ENCODE results near the gene VAC14.

Gene VAC14

DNA sequence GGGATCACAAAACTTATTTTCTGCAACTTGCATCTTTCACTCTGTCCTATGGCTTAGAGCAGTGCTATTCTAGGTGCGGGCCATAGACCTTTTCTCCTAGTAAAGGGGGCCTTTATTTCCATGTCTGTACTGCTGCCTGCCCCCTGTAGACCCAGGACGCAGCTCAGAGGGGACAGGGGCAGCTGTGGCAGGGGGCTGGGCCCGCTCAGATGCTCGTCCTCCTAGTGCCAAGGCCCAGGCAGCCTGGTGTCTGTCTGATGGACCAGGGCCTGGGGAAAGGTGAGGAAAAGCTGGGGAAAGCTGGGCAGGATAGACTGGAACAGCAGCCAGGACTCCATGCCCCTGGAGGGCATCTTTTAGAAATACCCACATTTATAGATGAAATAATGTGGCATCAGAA, 25.6 kb downstream of the VAC14 start:
- Histone ChIP-seq H2AFZ (ENCODE audit: low read length) (no peak overlapping the region), H3K79me2 (ENCODE audit: insufficient read depth, low read length) (no peaks in the 10 kb centered on the region), H3K4me3 (ENCODE audit: low read depth, low read length, poor library complexity, severe bottlenecking) (no peak overlapping the region), H3K9ac (ENCODE audit: low read length) (no peak overlapping the region), H3K4me2 (ENCODE audit: low read length) (no peak overlapping the region), H3K27me3 (ENCODE audit: insufficient read depth, low read length) (no peaks in the 10 kb centered on the region), H3K9me3 (ENCODE audit: low read length) (no peaks in the 10 kb centered on the region), H3K27ac (ENCODE audit: low read depth, low read length, poor library complexity, severe bottlenecking) (no peak overlapping the region), H3F3A (ENCODE audit: insufficient read depth, low read length) (no peaks in the 10 kb centered on the region), H3K36me3 (ENCODE audit: insufficient read depth, low read length) (peaks cover 38% of the 10 kb centered on the region), H3K4me1 (ENCODE audit: insufficient read depth, low read length, severe bottlenecking) (no peaks in the 10 kb centered on the region), H3K9me2 (ENCODE audit: low read depth, low read length) (no peaks in the 10 kb centered on the region), H4K20me1 (ENCODE audit: insufficient read depth, low read length) (no peaks in the 10 kb centered on the region)
- TF ChIP-seq EZH2 (IDR thresholded peaks at IDR 0.05; ENCODE audit: borderline replicate concordance, low read length) (no peak), CTCF (IDR thresholded peaks at IDR 0.05; ENCODE audit: low read length) (no peak)

DNA sequence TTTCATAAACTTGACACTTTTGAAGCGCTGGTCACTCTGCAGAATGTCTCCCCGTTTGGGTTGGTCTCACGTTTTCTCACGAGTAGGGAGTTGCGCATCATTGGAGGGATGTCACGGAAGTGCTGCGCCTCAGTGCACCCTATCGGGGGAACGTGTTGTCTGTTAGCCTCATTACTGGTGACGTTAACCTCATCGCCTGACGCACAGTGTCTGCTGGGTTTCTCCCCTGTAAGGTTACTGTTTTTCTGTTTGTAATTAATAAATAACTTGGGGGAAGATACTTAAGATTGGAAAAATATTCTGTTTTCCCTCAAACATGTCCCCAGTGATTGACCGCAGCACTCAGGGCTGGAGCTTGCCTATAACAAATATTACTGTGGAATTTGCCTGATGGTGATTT, 26.7 kb downstream of the VAC14 start:
- H3K27me3 ChIP-seq (ENCODE audit: insufficient read depth, low read length), result no peaks in the 10 kb centered on the region
- no peaks in the 10 kb centered on the region for H3F3A ChIP-seq (ENCODE audit: insufficient read depth, low read length)
- H3K27ac ChIP-seq (ENCODE audit: low read depth, low read length, poor library complexity, severe bottlenecking), result no peak overlapping the region
- no peak overlapping the region for H3K9ac ChIP-seq (ENCODE audit: low read length)
- H3K4me1 ChIP-seq (ENCODE audit: insufficient read depth, low read length, severe bottlenecking), result no peaks in the 10 kb centered on the region
- no peak overlapping the region for H2AFZ ChIP-seq (ENCODE audit: low read length)
- no peak overlapping the region for H3K4me3 ChIP-seq (ENCODE audit: low read depth, low read length, poor library complexity, severe bottlenecking)
- H3K79me2 ChIP-seq (ENCODE audit: insufficient read depth, low read length), result no peaks in the 10 kb centered on the region
- no peak overlapping the region for H3K4me2 ChIP-seq (ENCODE audit: low read length)
- peaks cover 29% of the 10 kb centered on the region; the same call in 1 of the 2 replicates for H3K36me3 ChIP-seq (ENCODE audit: insufficient read depth, low read length)
- TF ChIP-seq EZH2 (IDR thresholded peaks at IDR 0.05; ENCODE audit: borderline replicate concordance, low read length) (no peak), CTCF (IDR thresholded peaks at IDR 0.05; ENCODE audit: low read length) (no peak)
- no peaks in the 10 kb centered on the region for H3K9me3 ChIP-seq (ENCODE audit: low read length)
- H3K9me2 ChIP-seq (ENCODE audit: low read depth, low read length), result no peaks in the 10 kb centered on the region
- no peaks in the 10 kb centered on the region for H4K20me1 ChIP-seq (ENCODE audit: insufficient read depth, low read length)

- H3K27ac ChIP-seq (ENCODE audit: low read depth, low read length, poor library complexity, severe bottlenecking), result no peak overlapping the region
- peaks cover 23% of the 10 kb centered on the region; the same call in 1 of the 2 replicates for H3K36me3 ChIP-seq (ENCODE audit: insufficient read depth, low read length)
- H3K79me2 ChIP-seq (ENCODE audit: insufficient read depth, low read length), result no peaks in the 10 kb centered on the region
- no peaks in the 10 kb centered on the region for H3K9me2 ChIP-seq (ENCODE audit: low read depth, low read length)
- TF ChIP-seq CTCF (IDR thresholded peaks at IDR 0.05; ENCODE audit: low read length), result no peak
- TF ChIP-seq EZH2 (IDR thresholded peaks at IDR 0.05; ENCODE audit: borderline replicate concordance, low read length), result no peak
- H3K4me2 ChIP-seq (ENCODE audit: low read length), result no peak overlapping the region
- no peaks in the 10 kb centered on the region for H4K20me1 ChIP-seq (ENCODE audit: insufficient read depth, low read length)
- no peaks in the 10 kb centered on the region for H3K9me3 ChIP-seq (ENCODE audit: low read length)
- H3K4me1 ChIP-seq (ENCODE audit: insufficient read depth, low read length, severe bottlenecking), result no peaks in the 10 kb centered on the region
- no peak overlapping the region for H3K9ac ChIP-seq (ENCODE audit: low read length)
- H3K4me3 ChIP-seq (ENCODE audit: low read depth, low read length, poor library complexity, severe bottlenecking), result no peak overlapping the region
- no peaks in the 10 kb centered on the region for H3K27me3 ChIP-seq (ENCODE audit: insufficient read depth, low read length)
- no peaks in the 10 kb centered on the region for H3F3A ChIP-seq (ENCODE audit: insufficient read depth, low read length)
- no peak overlapping the region for H2AFZ ChIP-seq (ENCODE audit: low read length)
These were observed 28.5 kb downstream of the VAC14 start for GRCh38 chr16:70772493-70772892.

Measured in OCI-LY1 (cell line).